NT2/D1 (cell line): Measurements from ENCODE around the gene TCEAL1.
"Not testable (repeated sequence)": the region's sequence is repeated elsewhere in the genome, so short reads cannot be mapped to it uniquely, and the experiment has no call there.

Experiments used
- DNase-seq: peaks from one replicate; pipeline ENCODE4 v3.0.0-alpha.2; 2011; ENCODE audit warnings: low read depth, low spot score
- H3K27me3 ChIP-seq: 2 replicates; pipeline ENCODE4 v1.6.0; 2011; ENCODE audit warnings: mild to moderate bottlenecking; ENCODE audit not compliant: insufficient read length, insufficient read depth
- H3K36me3 ChIP-seq: 2 replicates; pipeline ENCODE4 v1.6.1; 2011; ENCODE audit warnings: mild to moderate bottlenecking, low read length, mixed read lengths; ENCODE audit not compliant: insufficient read depth, insufficient read length
- H3K4me1 ChIP-seq: 2 replicates; pipeline ENCODE4 v1.5.1; 2011; ENCODE audit not compliant: insufficient read depth, insufficient read length
- H3K4me3 ChIP-seq: 2 replicates; pipeline ENCODE4 v1.5.1; 2011; ENCODE audit warnings: low read depth; ENCODE audit not compliant: insufficient read length
- H3K9ac ChIP-seq: 2 replicates; pipeline ENCODE4 v1.6.0; 2011; ENCODE audit warnings: low read depth; ENCODE audit not compliant: insufficient read length
- H3K9me3 ChIP-seq: 2 replicates; pipeline ENCODE4 v1.5.1; 2011; ENCODE audit warnings: mild to moderate bottlenecking, low read length; ENCODE audit not compliant: insufficient read depth
- SUZ12 ChIP-seq: IDR thresholded peaks from 2 replicates; pipeline ENCODE4 v1.6.1; 2011; ENCODE audit not compliant: insufficient read length, insufficient read depth; ENCODE audit errors: extremely low read depth
- YY1 ChIP-seq: IDR thresholded peaks from 2 replicates; pipeline ENCODE4 v1.6.1; 2011; ENCODE audit not compliant: insufficient read length, insufficient read depth
- ZNF274 ChIP-seq: IDR thresholded peaks from 2 replicates; pipeline ENCODE4 v1.6.1; 2011; ENCODE audit warnings: mild to moderate bottlenecking, low read depth, low read length

The TCEAL1 gene

DNA sequence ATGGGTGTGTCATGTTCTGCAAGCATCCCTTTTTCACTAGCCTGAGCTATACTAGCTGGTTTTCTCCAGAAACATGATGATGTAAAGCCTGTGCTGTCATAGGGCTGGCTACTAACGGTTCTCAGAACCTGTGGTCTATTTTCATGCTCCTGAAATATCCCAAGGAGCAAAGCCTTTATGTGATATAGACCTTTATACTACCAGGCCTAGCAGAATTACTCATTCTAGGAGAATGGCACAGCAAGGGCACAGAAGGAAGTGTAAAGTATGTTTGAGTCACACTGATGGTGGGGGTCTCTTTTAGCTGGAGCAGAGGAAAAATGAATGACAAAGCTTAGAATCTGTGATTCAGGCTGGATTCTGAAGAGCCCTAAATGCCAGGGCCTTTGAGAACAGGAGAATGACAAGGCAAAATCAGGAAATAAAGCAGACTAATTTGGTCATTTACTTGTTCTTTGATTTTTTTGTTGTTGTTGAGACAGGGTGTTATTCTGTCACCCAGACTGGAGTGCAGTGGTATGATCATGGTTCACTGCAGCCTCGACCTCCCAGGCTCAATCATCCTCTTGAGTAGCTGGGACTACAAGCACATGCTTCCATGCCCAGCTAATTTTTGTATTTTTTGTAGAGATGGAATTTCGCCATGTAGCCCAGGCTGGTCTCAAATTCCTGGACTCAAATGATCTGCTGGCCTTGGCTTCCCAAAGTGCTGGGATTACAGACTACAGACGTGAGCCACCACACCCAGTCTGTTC is 11.8 kb downstream of the TCEAL1 start:
- Histone ChIP-seq H3K36me3 (no peaks in the 10 kb centered on the region), H3K27me3 (no peaks in the 10 kb centered on the region), H3K9ac (no peak overlapping the region), H3K9me3 (no peaks in the 10 kb centered on the region), H3K4me1 (no peaks in the 10 kb centered on the region), H3K4me3 (no peak overlapping the region)
- DNase-seq = no peak
- TF ChIP-seq SUZ12 = no peak
- no peak for TF ChIP-seq ZNF274
- TF ChIP-seq YY1 = no peak

- H3K4me3 ChIP-seq = no peak overlapping the region
- H3K9me3 ChIP-seq = no peaks in the 10 kb centered on the region
- TF ChIP-seq SUZ12 = no peak
- TF ChIP-seq ZNF274 = no peak
- TF ChIP-seq YY1 = no peak
- no peaks in the 10 kb centered on the region for H3K27me3 ChIP-seq
- DNase-seq = no peak
- no peaks in the 10 kb centered on the region for H3K36me3 ChIP-seq
- H3K9ac ChIP-seq = no peak overlapping the region
- no peaks in the 10 kb centered on the region for H3K4me1 ChIP-seq
These were observed 15.3 kb downstream of the TCEAL1 start for GRCh38 chrX:103644125-103644524.

- Histone ChIP-seq H3K9ac (no peak overlapping the region), H3K36me3 (no peaks in the 10 kb centered on the region), H3K27me3 (no peaks in the 10 kb centered on the region), H3K4me1 (no peaks in the 10 kb centered on the region), H3K9me3 (no peaks in the 10 kb centered on the region), H3K4me3 (no peak overlapping the region)
- TF ChIP-seq ZNF274 (no peak), YY1 (no peak), SUZ12 (no peak)
- DNase-seq = no peak
These were observed 18.9 kb downstream of the TCEAL1 start for GRCh38 chrX:103647630-103648029.

DNA sequence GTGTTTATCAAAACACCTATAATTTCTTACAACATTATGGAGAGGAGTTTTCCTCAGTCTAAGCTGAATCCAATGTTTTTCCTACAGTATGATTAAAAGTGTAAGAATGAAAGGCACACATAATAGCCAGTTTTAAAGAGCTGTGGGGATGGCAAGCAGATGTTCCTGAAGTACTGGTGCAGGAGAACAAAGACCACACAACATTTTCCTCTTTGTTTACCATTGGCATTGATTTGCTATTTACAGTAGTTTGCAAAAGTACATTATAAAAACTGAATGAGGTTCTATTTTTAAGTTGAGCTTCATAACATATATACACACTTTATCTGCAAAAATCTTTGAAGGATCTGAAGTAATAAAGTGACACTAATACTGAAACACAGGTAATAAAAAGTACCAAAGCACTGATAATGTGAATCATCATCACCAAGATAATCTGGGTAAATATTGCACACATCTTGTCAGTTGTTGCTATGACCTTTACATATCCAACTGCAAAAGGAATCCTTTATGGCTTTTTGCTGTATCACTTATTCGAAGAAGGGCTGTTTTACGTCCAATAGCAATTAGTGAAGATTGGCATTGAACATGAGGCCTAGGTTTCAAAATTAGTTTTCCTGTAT is 22.5 kb downstream of the TCEAL1 start:
- TF ChIP-seq ZNF274 (no peak), YY1 (no peak), SUZ12 (no peak)
- Histone ChIP-seq H3K36me3 (no peaks in the 10 kb centered on the region), H3K4me3 (no peak overlapping the region), H3K9me3 (no peaks in the 10 kb centered on the region), H3K27me3 (no peaks in the 10 kb centered on the region), H3K4me1 (no peaks in the 10 kb centered on the region), H3K9ac (no peak overlapping the region)
- no peak for DNase-seq

GRCh38 chrX:103655230-103656000 is 26.6 kb downstream of the TCEAL1 start:
- not testable (repeated sequence) for H3K9me3 ChIP-seq, H3K4me3 ChIP-seq, DNase-seq, H3K36me3 ChIP-seq, H3K27me3 ChIP-seq, H3K4me1 ChIP-seq, H3K9ac ChIP-seq

- H3K9ac ChIP-seq = no peak overlapping the region
- no peaks in the 10 kb centered on the region for H3K36me3 ChIP-seq
- no peaks in the 10 kb centered on the region for H3K9me3 ChIP-seq
- DNase-seq = no peak
- no peak overlapping the region for H3K4me3 ChIP-seq
- H3K4me1 ChIP-seq = peaks cover 2% of the 10 kb centered on the region
- no peak for TF ChIP-seq YY1
- no peak for TF ChIP-seq ZNF274
- TF ChIP-seq SUZ12 = no peak
- no peaks in the 10 kb centered on the region for H3K27me3 ChIP-seq
These were observed 27.8 kb downstream of the TCEAL1 start for GRCh38 chrX:103656617-103657016.

DNA sequence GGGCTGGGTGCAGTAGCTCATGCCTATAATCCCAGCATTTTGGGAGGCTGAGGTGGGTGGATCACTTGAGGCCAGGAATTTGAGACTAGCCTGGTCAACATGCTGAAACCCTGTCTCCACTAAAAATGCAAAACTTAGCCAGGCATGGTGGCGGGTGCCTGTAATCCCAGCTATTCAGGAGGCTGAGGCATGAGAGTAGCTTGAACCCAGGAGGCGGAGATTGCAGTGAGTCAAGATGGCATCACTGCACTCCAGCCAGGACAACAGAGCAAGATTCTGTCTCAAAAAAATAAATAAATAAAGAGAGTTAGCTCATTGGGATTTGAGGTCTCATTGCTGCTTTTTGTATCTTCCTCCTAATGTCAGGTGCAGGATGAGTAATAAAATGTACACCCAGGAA is 28.3 kb downstream of the TCEAL1 start:
- not testable (repeated sequence) for H3K9ac ChIP-seq, H3K9me3 ChIP-seq, H3K4me3 ChIP-seq, H3K36me3 ChIP-seq, DNase-seq, H3K27me3 ChIP-seq, H3K4me1 ChIP-seq
